ENCODE measurements around the gene MATCAP1. TPM values are rescaled to one million over a fixed set of nuclear protein-coding genes. Genes with fewer than 3 reads are reported as not detected.

Gene MATCAP1
- total and polyA plus RNA-seq, 2 of the 13 experiments (the other 11 are each of a cell fraction or from before 2014, with no cell fraction given) = 11.2 to 24.5 TPM

- TF ChIP-seq ZBTB40 (IDR thresholded peaks at IDR 0.05) = no peak
- TF ChIP-seq ZBTB40 (CRISPR knock-in tag; IDR thresholded peaks at IDR 0.05) = peak; percentile 82
- TF ChIP-seq ZNF256 (CRISPR knock-in tag; conservative IDR thresholded peaks at IDR 0.05) = peak; percentile 90; the same call in 1 of the 2 replicates
- TF ChIP-seq MTF2 (CRISPR knock-in tag; IDR thresholded peaks at IDR 0.05; ENCODE audit: borderline replicate concordance) = peak; percentile 90
- peak; percentile 85 for TF ChIP-seq FOXO1 (CRISPR knock-in tag; IDR thresholded peaks at IDR 0.05)
- no peak; the same call in 1 of the 2 replicates for TF ChIP-seq ZSCAN29 (CRISPR knock-in tag; conservative IDR thresholded peaks at IDR 0.05)
- TF ChIP-seq ZBTB43 (CRISPR knock-in tag; conservative IDR thresholded peaks at IDR 0.05) = peak; percentile 55; the same call in 1 of the 2 replicates
- TF ChIP-seq DMAP1 (CRISPR knock-in tag; IDR thresholded peaks at IDR 0.05) = peak; percentile 46; the same call in 1 of the 2 replicates
- peak; percentile 97 for TF ChIP-seq HDAC1 (CRISPR knock-in tag; IDR thresholded peaks at IDR 0.05)
- TF ChIP-seq MAF1 (CRISPR knock-in tag; IDR thresholded peaks at IDR 0.05; ENCODE audit: borderline replicate concordance) = peak; percentile 84; the same call in 1 of the 2 replicates
- TF ChIP-seq ZNF121 (CRISPR knock-in tag; IDR thresholded peaks at IDR 0.05) = no peak
- no peak for TF ChIP-seq ZNF18 (CRISPR knock-in tag; IDR thresholded peaks at IDR 0.05; ENCODE audit: insufficient replicate concordance)
- TF ChIP-seq GPBP1L1 (CRISPR knock-in tag; IDR thresholded peaks at IDR 0.05) = no peak
- peak; percentile 48 for TF ChIP-seq RBM39 (IDR thresholded peaks at IDR 0.05; ENCODE audit: low read depth, low read length, poor library complexity, severe bottlenecking)
- TF ChIP-seq ZNF235 (CRISPR knock-in tag; IDR thresholded peaks at IDR 0.05; ENCODE audit: borderline replicate concordance) = peak; percentile 97
- peak; percentile 98 for TF ChIP-seq ZFP90 (CRISPR knock-in tag; IDR thresholded peaks at IDR 0.05; ENCODE audit: borderline replicate concordance)
These were observed 1.4 kb upstream of the MATCAP1 start (continued) for GRCh38 chr16:67184995-67185650.

All from HepG2 (cell line).